ENCODE data around the gene SDCCAG8.

GRCh38 chr1:243539636-243540035 is 283.8 kb downstream of the SDCCAG8 start:
- no peak for TF ChIP-seq POLR2A (IDR thresholded peaks at IDR 0.05; ENCODE audit: extremely low read depth, insufficient read length)
- TF ChIP-seq CTCF (IDR thresholded peaks at IDR 0.05; ENCODE audit: low read depth, low read length), result no peak
